ENCODE results near the gene RSU1.

The RSU1 gene

GRCh38 chr10:16686054-16686902 is 130.9 kb downstream of the RSU1 start:
- Histone ChIP-seq H3K4me2 (ENCODE audit: low read length, poor library complexity, severe bottlenecking) (no peak overlapping the region), H3K4me3 (ENCODE audit: insufficient read depth in 1 of 2, low read depth in 1 of 2, low read length in 2 of 2) (no peak overlapping the region), H3K9ac (ENCODE audit: low read length) (no peak overlapping the region), H2AK5ac (ENCODE audit: low read length, severe bottlenecking) (no peak overlapping the region), H3K36me3 (ENCODE audit: control insufficient read depth in 1 of 2, insufficient read depth in 2 of 2, low read depth in 1 of 2, low read length in 2 of 2) (peaks cover 0 to 25% of the 10 kb centered on the region in 2 experiments), H3K14ac (ENCODE audit: low read length in 2 of 2) (no peak overlapping the region), H3K18ac (ENCODE audit: low read depth in 1 of 2, low read length in 2 of 2) (no peak overlapping the region), H2BK120ac (ENCODE audit: low read depth, low read length) (no peak overlapping the region), H3K4ac (ENCODE audit: low read depth in 1 of 2, low read length in 2 of 2) (no peak overlapping the region), H3K23ac (ENCODE audit: low read length in 2 of 2) (no peak overlapping the region), H3K79me1 (replicated peaks; ENCODE audit: low read length, poor library complexity, severe bottlenecking) (peaks cover 14% of the 10 kb centered on the region), H3K4me1 (ENCODE audit: control insufficient read depth, insufficient read depth, low read depth, low read length) (no peaks in the 10 kb centered on the region), H3K27me3 (ENCODE audit: control insufficient read depth in 1 of 2, insufficient read depth in 1 of 2, low read length in 2 of 2) (no peaks in the 10 kb centered on the region), H3K27ac (ENCODE audit: low read length, poor library complexity, severe bottlenecking) (no peak overlapping the region), H3K9me3 (ENCODE audit: control insufficient read depth, low read length) (no peaks in the 10 kb centered on the region), H2BK15ac (ENCODE audit: low read depth, poor library complexity, severe bottlenecking) (no peak overlapping the region), H4K91ac (ENCODE audit: low read length) (no peak overlapping the region), H2BK5ac (ENCODE audit: low read depth, low read length, poor library complexity, severe bottlenecking) (no peak overlapping the region), H2BK12ac (ENCODE audit: low read length in 2 of 2) (no peak overlapping the region), H2AFZ (ENCODE audit: low read depth, low read length) (no peak overlapping the region), H4K8ac (ENCODE audit: low read length) (no peak overlapping the region)
- no peak for DNase-seq
- WGBS, result 80% methylated on average over 1 of the region's 2 CpGs

GRCh38 chr10:16685551-16685950 is 131.7 kb downstream of the RSU1 start:
- Histone ChIP-seq H3K9ac (ENCODE audit: low read length) (no peak overlapping the region), H3K79me1 (replicated peaks; ENCODE audit: low read length, poor library complexity, severe bottlenecking) (peaks cover 15% of the 10 kb centered on the region), H2BK15ac (ENCODE audit: low read depth, poor library complexity, severe bottlenecking) (no peak overlapping the region), H2BK12ac (ENCODE audit: low read length in 2 of 2) (no peak overlapping the region), H3K27me3 (ENCODE audit: control insufficient read depth in 1 of 2, insufficient read depth in 1 of 2, low read length in 2 of 2) (no peaks in the 10 kb centered on the region), H3K18ac (ENCODE audit: low read depth in 1 of 2, low read length in 2 of 2) (no peak overlapping the region), H4K91ac (ENCODE audit: low read length) (no peak overlapping the region), H3K36me3 (ENCODE audit: control insufficient read depth in 1 of 2, insufficient read depth in 2 of 2, low read depth in 1 of 2, low read length in 2 of 2) (peaks cover 0 to 22% of the 10 kb centered on the region in 2 experiments), H3K14ac (ENCODE audit: low read length in 2 of 2) (no peak overlapping the region), H2AFZ (ENCODE audit: low read depth, low read length) (no peak overlapping the region), H3K4ac (ENCODE audit: low read depth in 1 of 2, low read length in 2 of 2) (no peak overlapping the region), H3K9me3 (ENCODE audit: control insufficient read depth, low read length) (no peaks in the 10 kb centered on the region), H3K4me3 (ENCODE audit: insufficient read depth in 1 of 2, low read depth in 1 of 2, low read length in 2 of 2) (no peak overlapping the region), H2AK5ac (ENCODE audit: low read length, severe bottlenecking) (no peak overlapping the region), H2BK120ac (ENCODE audit: low read depth, low read length) (no peak overlapping the region), H4K8ac (ENCODE audit: low read length) (no peak overlapping the region), H3K27ac (ENCODE audit: low read length, poor library complexity, severe bottlenecking) (no peak overlapping the region), H3K23ac (ENCODE audit: low read length in 2 of 2) (no peak overlapping the region), H3K4me2 (ENCODE audit: low read length, poor library complexity, severe bottlenecking) (no peak overlapping the region), H3K4me1 (ENCODE audit: control insufficient read depth, insufficient read depth, low read depth, low read length) (no peaks in the 10 kb centered on the region), H2BK5ac (ENCODE audit: low read depth, low read length, poor library complexity, severe bottlenecking) (no peak overlapping the region)
- DNase-seq, result no peak
- WGBS, result 98% methylated on average over 4 of the region's 6 CpGs

- Histone ChIP-seq H3K18ac (ENCODE audit: low read depth in 1 of 2, low read length in 2 of 2) (no peak overlapping the region), H3K36me3 (ENCODE audit: control insufficient read depth in 1 of 2, insufficient read depth in 2 of 2, low read depth in 1 of 2, low read length in 2 of 2) (peaks cover 0 to 15% of the 10 kb centered on the region in 2 experiments), H3K27me3 (ENCODE audit: control insufficient read depth in 1 of 2, insufficient read depth in 1 of 2, low read length in 2 of 2) (no peaks in the 10 kb centered on the region), H3K4me2 (ENCODE audit: low read length, poor library complexity, severe bottlenecking) (no peak overlapping the region), H3K4ac (ENCODE audit: low read depth in 1 of 2, low read length in 2 of 2) (no peak overlapping the region), H2BK5ac (ENCODE audit: low read depth, low read length, poor library complexity, severe bottlenecking) (no peak overlapping the region), H3K14ac (ENCODE audit: low read length in 2 of 2) (no peak overlapping the region), H3K79me1 (replicated peaks; ENCODE audit: low read length, poor library complexity, severe bottlenecking) (peaks cover 23% of the 10 kb centered on the region), H2BK120ac (ENCODE audit: low read depth, low read length) (no peak overlapping the region), H3K4me3 (ENCODE audit: insufficient read depth in 1 of 2, low read depth in 1 of 2, low read length in 2 of 2) (no peak overlapping the region), H3K4me1 (ENCODE audit: control insufficient read depth, insufficient read depth, low read depth, low read length) (no peaks in the 10 kb centered on the region), H4K8ac (ENCODE audit: low read length) (no peak overlapping the region), H3K27ac (ENCODE audit: low read length, poor library complexity, severe bottlenecking) (no peak overlapping the region), H2BK15ac (ENCODE audit: low read depth, poor library complexity, severe bottlenecking) (no peak overlapping the region), H2BK12ac (ENCODE audit: low read length in 2 of 2) (no peak overlapping the region), H4K91ac (ENCODE audit: low read length) (no peak overlapping the region), H3K23ac (ENCODE audit: low read length in 2 of 2) (no peak overlapping the region), H2AFZ (ENCODE audit: low read depth, low read length) (no peak overlapping the region), H2AK5ac (ENCODE audit: low read length, severe bottlenecking) (no peak overlapping the region), H3K9me3 (ENCODE audit: control insufficient read depth, low read length) (no peaks in the 10 kb centered on the region), H3K9ac (ENCODE audit: low read length) (no peak overlapping the region)
- WGBS, result 75% methylated on average over 1 of the region's 1 CpG
- DNase-seq, result no peak
These were observed 135.7 kb downstream of the RSU1 start for GRCh38 chr10:16681521-16681920.

- no peaks in the 10 kb centered on the region for H3K4me1 ChIP-seq (ENCODE audit: control insufficient read depth, insufficient read depth, low read depth, low read length)
- peaks cover 26% of the 10 kb centered on the region for H3K79me1 ChIP-seq (replicated peaks; ENCODE audit: low read length, poor library complexity, severe bottlenecking)
- H3K9ac ChIP-seq (ENCODE audit: low read length), result no peak overlapping the region
- no peak overlapping the region for H3K4ac ChIP-seq (ENCODE audit: low read depth in 1 of 2, low read length in 2 of 2)
- no peak overlapping the region for H2BK5ac ChIP-seq (ENCODE audit: low read depth, low read length, poor library complexity, severe bottlenecking)
- H2BK15ac ChIP-seq (ENCODE audit: low read depth, poor library complexity, severe bottlenecking), result no peak overlapping the region
- WGBS, result 96% methylated on average over 6 of the region's 6 CpGs
- H3K14ac ChIP-seq (ENCODE audit: low read length in 2 of 2), result no peak overlapping the region
- H2BK120ac ChIP-seq (ENCODE audit: low read depth, low read length), result no peak overlapping the region
- no peak overlapping the region for H3K4me2 ChIP-seq (ENCODE audit: low read length, poor library complexity, severe bottlenecking)
- H4K8ac ChIP-seq (ENCODE audit: low read length), result no peak overlapping the region
- no peak overlapping the region for H3K27ac ChIP-seq (ENCODE audit: low read length, poor library complexity, severe bottlenecking)
- no peak for DNase-seq
- H3K36me3 ChIP-seq (ENCODE audit: control insufficient read depth in 1 of 2, insufficient read depth in 2 of 2, low read depth in 1 of 2, low read length in 2 of 2), result peaks cover 0 to 17% of the 10 kb centered on the region in 2 experiments
- no peak overlapping the region for H3K18ac ChIP-seq (ENCODE audit: low read depth in 1 of 2, low read length in 2 of 2)
- no peaks in the 10 kb centered on the region for H3K27me3 ChIP-seq (ENCODE audit: control insufficient read depth in 1 of 2, insufficient read depth in 1 of 2, low read length in 2 of 2)
- H4K91ac ChIP-seq (ENCODE audit: low read length), result no peak overlapping the region
- no peak overlapping the region for H2AFZ ChIP-seq (ENCODE audit: low read depth, low read length)
- no peaks in the 10 kb centered on the region for H3K9me3 ChIP-seq (ENCODE audit: control insufficient read depth, low read length)
- no peak overlapping the region for H2AK5ac ChIP-seq (ENCODE audit: low read length, severe bottlenecking)
- no peak overlapping the region for H3K4me3 ChIP-seq (ENCODE audit: insufficient read depth in 1 of 2, low read depth in 1 of 2, low read length in 2 of 2)
- H2BK12ac ChIP-seq (ENCODE audit: low read length in 2 of 2), result no peak overlapping the region
- H3K23ac ChIP-seq (ENCODE audit: low read length in 2 of 2), result peak overlapping the region in 1 of 2 experiments; percentile 83
These were observed 137.7 kb downstream of the RSU1 start for GRCh38 chr10:16679511-16679910.
